SU-DHL-6 (cell line): ENCODE measurements around the gene UMAD1.

ENCODE experiments used
- EZH2phosphoT487 ChIP-seq: fragments of 200-600 bp; sonication (generic), shearing (Covaris generic); conservative IDR thresholded peaks from 2 replicates; pipeline ENCODE4 v1.6.1; 2018; ENCODE audit warnings: mild to moderate bottlenecking, antibody characterized with exemption, low read length, moderate library complexity, mixed read lengths
- TF ChIP-seq, protein P1 (sequence below): fragments of 200-600 bp; sonication (generic); IDR thresholded peaks from one replicate; pipeline ENCODE4 v1.5.1; 2017; ENCODE audit warnings: antibody characterized with exemption, mild to moderate bottlenecking, low read length, moderate library complexity; ENCODE audit not compliant: insufficient read depth, poor library complexity, severe bottlenecking

DNA sequence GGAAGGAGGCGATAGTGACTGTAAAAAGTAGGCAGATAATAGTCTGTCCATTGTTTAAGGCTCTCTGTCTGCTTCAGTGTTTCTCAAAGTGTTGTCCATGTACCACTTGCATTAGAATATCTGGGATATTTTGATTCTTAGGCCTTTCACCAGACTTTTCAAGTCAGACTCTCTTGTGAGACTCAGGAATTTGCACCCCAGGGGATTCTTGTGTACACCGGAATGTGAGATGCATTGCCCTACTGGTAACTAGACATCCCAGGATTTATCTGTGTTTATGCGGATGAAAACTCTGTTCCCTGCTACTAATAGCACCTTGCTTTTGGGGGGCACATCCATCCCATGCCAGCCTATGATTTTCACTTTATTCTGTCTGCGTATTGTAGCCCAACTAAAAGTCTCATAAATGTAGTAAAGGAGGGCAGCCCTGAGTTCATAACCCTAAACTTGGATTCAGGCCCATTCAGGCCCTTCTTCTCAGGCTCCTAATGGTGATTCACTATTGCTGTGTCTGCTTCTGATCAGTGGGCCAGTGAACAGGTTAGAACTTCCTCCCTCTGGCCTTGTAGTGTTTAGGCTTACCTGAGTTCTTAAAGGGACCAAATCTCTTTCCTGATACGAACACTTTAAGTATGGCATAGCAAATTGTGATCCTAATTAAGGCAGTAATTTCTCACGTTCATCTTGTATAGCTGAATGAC lies 149.6 kb downstream of the UMAD1 start:
- TF ChIP-seq, protein P1, sequence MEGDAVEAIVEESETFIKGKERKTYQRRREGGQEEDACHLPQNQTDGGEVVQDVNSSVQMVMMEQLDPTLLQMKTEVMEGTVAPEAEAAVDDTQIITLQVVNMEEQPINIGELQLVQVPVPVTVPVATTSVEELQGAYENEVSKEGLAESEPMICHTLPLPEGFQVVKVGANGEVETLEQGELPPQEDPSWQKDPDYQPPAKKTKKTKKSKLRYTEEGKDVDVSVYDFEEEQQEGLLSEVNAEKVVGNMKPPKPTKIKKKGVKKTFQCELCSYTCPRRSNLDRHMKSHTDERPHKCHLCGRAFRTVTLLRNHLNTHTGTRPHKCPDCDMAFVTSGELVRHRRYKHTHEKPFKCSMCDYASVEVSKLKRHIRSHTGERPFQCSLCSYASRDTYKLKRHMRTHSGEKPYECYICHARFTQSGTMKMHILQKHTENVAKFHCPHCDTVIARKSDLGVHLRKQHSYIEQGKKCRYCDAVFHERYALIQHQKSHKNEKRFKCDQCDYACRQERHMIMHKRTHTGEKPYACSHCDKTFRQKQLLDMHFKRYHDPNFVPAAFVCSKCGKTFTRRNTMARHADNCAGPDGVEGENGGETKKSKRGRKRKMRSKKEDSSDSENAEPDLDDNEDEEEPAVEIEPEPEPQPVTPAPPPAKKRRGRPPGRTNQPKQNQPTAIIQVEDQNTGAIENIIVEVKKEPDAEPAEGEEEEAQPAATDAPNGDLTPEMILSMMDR: no peak
- no peak for TF ChIP-seq EZH2phosphoT487
